SKM-1 treated with dmso at 0.1 percent for 144 hours (cell line): ENCODE data around the gene DLD.

Experiments
- DNase-seq: peaks from one replicate; lab custom pipeline; 2025; ENCODE audit not compliant: unreplicated experiment; lab: John Stamatoyannopoulos, UW

DLD gene

GRCh38 chr7:107968449-107968848 is 77.5 kb downstream of the DLD start:
- no peak for DNase-seq

GRCh38 chr7:107969856-107970255 is 78.9 kb downstream of the DLD start:
- DNase-seq = no peak
